HG02885 (cell line): ENCODE data around the gene PCDH15.
"Not testable (repeated sequence)": the region's sequence is repeated elsewhere in the genome, so short reads cannot be mapped to it uniquely, and the experiment has no call there.

Experiments used
- ATAC-seq: cut with Tn5 transposase; IDR thresholded peaks from one replicate; pipeline ENCODE4 v1.9.1; 2021; ENCODE audit warnings: mild to moderate bottlenecking; ENCODE audit not compliant: unreplicated experiment, poor library complexity

PCDH15 gene

GRCh38 chr10:54585572-54585971 lies 215.5 kb downstream of the PCDH15 start:
- no peak for ATAC-seq

GRCh38 chr10:54577682-54578081 lies 223.3 kb downstream of the PCDH15 start:
- no peak for ATAC-seq

- no peak for ATAC-seq
Measured at GRCh38 chr10:54576541-54576940, 224.5 kb downstream of the PCDH15 start.

- no peak for ATAC-seq
Measured at GRCh38 chr10:54559498-54559897, 241.5 kb downstream of the PCDH15 start.

- ATAC-seq, result no peak
Measured at GRCh38 chr10:54554028-54554427, 247.0 kb downstream of the PCDH15 start.

GRCh38 chr10:54550016-54550415 lies 251.0 kb downstream of the PCDH15 start:
- ATAC-seq, result no peak

GRCh38 chr10:54531296-54531695 lies 269.7 kb downstream of the PCDH15 start:
- ATAC-seq, result no peak

- no peak for ATAC-seq
Measured at GRCh38 chr10:54530299-54530698, 270.7 kb downstream of the PCDH15 start.

GRCh38 chr10:54525816-54526215 lies 275.2 kb downstream of the PCDH15 start:
- ATAC-seq, result no peak

GRCh38 chr10:54515244-54515643 lies 285.8 kb downstream of the PCDH15 start:
- not testable (repeated sequence) for ATAC-seq

- no peak for ATAC-seq
Measured at GRCh38 chr10:54503863-54504262, 297.2 kb downstream of the PCDH15 start.

GRCh38 chr10:54501929-54502328 lies 299.1 kb downstream of the PCDH15 start:
- no peak for ATAC-seq

- no peak for ATAC-seq
Measured at GRCh38 chr10:54496852-54497251, 304.2 kb downstream of the PCDH15 start.

- no peak for ATAC-seq
Measured at GRCh38 chr10:54487743-54488142, 313.3 kb downstream of the PCDH15 start.

GRCh38 chr10:54485971-54486370 lies 315.1 kb downstream of the PCDH15 start:
- no peak for ATAC-seq

GRCh38 chr10:54484186-54484585 lies 316.8 kb downstream of the PCDH15 start:
- no peak for ATAC-seq

GRCh38 chr10:54478601-54479000 lies 322.4 kb downstream of the PCDH15 start:
- no peak for ATAC-seq

GRCh38 chr10:54477738-54478137 lies 323.3 kb downstream of the PCDH15 start:
- ATAC-seq, result no peak

- no peak for ATAC-seq
Measured at GRCh38 chr10:54470324-54470631, 330.8 kb downstream of the PCDH15 start.

- no peak for ATAC-seq
Measured at GRCh38 chr10:54469587-54470323, 331.3 kb downstream of the PCDH15 start.

GRCh38 chr10:54454271-54454670 lies 346.8 kb downstream of the PCDH15 start:
- no peak for ATAC-seq

GRCh38 chr10:54449056-54449455 lies 352.0 kb downstream of the PCDH15 start:
- no peak for ATAC-seq

- ATAC-seq, result no peak
Measured at GRCh38 chr10:54444170-54444569, 356.9 kb downstream of the PCDH15 start.
